ENCODE measurements around the gene TBL1X.

Gene TBL1X

DNA sequence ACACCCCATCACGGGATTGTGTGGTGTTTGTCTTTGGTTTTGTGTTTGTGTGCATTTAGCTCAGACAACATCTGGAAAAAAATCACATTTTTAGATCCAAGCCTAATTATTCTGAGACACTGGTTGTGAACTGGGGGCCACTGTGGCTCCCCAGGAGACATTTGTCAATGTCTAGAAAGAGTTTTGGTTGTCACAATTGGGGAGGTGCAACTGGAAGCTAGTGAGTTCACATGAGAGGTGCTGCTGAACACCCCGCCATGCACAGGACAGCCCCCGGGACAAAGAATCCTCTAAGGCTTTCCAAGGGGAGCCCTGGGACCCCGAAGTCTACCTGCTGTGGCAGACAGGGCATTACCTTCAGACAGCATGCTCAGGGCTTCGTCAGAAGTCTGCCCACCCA lies 274.3 kb downstream of the TBL1X start:
- DNase-seq (ENCODE audit: low spot score) = no peak
- in situ Hi-C loops (cut with MboI; ENCODE audit: low sequenced_read_pairs, unreplicated experiment) = no loop called here
- TF ChIP-seq, protein P1, sequence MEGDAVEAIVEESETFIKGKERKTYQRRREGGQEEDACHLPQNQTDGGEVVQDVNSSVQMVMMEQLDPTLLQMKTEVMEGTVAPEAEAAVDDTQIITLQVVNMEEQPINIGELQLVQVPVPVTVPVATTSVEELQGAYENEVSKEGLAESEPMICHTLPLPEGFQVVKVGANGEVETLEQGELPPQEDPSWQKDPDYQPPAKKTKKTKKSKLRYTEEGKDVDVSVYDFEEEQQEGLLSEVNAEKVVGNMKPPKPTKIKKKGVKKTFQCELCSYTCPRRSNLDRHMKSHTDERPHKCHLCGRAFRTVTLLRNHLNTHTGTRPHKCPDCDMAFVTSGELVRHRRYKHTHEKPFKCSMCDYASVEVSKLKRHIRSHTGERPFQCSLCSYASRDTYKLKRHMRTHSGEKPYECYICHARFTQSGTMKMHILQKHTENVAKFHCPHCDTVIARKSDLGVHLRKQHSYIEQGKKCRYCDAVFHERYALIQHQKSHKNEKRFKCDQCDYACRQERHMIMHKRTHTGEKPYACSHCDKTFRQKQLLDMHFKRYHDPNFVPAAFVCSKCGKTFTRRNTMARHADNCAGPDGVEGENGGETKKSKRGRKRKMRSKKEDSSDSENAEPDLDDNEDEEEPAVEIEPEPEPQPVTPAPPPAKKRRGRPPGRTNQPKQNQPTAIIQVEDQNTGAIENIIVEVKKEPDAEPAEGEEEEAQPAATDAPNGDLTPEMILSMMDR (IDR thresholded peaks at IDR 0.05; ENCODE audit: borderline replicate concordance, control extremely low read depth, extremely low read depth, insufficient read depth, missing control alignments) = no peak

DNA sequence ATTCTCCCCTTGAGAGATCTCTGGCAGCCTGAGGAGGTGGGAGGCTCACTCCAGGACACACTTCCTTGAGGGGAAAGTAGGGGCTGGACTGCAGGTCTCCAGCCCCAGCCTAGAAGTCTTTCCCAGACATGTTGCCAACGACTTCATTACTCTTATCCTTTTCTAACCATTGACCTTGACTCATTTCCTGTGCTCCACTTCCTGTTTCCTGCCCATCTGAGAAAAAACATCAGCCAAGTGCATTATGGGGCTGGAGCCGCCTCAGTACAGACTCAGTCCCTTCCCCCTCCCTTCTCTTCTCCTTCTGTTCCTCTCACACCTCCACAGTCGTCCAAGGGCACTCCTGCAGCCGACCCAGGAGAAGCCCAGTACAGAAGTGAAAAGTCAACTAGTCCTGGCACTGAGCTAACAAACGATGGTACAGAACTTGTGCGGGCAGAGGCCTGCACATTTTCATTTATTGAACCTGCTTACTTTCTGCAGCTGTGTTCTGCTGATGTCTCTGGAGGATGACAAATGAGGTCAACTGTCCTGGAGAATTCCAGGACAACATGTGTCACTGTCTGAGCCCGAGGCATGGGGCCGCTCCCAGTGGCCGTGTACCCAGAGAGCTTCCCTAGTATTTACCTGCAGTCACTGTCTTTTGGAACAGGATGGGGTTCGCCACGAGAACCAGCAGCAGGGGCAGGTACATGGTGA lies 280.7 kb downstream of the TBL1X start:
- TF ChIP-seq, protein P1 (IDR thresholded peaks at IDR 0.05; ENCODE audit: borderline replicate concordance, control extremely low read depth, extremely low read depth, insufficient read depth, missing control alignments) = no peak
- DNase-seq (ENCODE audit: low spot score) = no peak
- in situ Hi-C loops (cut with MboI; ENCODE audit: low sequenced_read_pairs, unreplicated experiment) = no loop called here

DNA sequence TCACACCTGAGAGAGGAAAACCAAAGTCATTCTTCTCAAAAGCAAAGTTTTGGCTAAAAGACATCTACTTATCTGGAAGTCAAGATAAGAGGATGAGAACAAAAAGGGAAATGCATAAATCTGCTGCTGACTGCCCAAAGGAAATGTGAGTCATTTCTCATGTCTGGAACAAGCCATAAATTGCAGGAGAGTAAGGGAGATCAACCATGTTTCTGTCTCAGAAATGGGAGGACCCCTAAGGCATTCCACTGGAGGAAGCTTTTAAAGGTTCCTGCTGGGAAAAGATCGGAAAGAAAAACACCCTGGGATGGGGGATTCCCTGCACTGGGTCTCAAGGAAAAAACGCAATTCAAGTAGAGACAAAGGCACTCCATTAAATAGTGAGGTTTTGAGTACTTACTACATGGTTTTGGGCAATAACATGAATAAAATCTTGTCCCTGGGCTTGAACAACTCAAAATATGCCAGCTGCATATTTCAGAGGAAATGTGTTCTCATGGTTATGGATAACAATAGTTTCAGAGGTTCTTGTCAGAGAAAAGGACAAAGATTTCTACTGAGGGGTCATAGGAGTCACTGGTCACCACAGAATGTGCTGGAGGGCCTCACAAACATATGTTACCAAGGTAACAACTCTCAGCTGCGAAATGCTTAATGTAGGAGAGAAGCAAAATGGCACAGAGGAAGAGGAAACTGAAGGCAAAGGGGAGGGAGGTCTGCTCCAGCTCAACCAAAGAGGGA lies 281.5 kb downstream of the TBL1X start:
- DNase-seq (ENCODE audit: low spot score) = no peak
- in situ Hi-C loops (cut with MboI; ENCODE audit: low sequenced_read_pairs, unreplicated experiment) = no loop called here
- TF ChIP-seq, protein P1 (IDR thresholded peaks at IDR 0.05; ENCODE audit: borderline replicate concordance, control extremely low read depth, extremely low read depth, insufficient read depth, missing control alignments) = no peak

DNA sequence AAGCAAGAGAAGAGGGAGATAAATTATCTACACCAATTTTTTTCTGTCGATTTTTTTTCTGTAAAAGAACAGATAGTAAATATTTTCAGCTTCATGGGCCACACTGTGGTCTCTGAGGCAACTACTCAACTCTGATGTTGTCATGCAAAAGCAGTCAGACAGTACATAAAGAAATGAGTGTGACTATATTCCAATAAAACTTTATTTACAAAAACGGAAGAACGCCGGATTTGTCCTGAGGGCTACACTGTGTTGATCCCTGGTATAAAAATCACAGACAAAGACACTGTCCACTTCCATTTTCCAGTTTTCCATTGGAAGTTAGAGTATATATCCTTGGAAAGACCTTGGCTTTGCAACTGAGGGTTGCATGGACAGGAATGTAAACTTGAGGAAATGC lies 282.8 kb downstream of the TBL1X start:
- TF ChIP-seq, protein P1 (IDR thresholded peaks at IDR 0.05; ENCODE audit: borderline replicate concordance, control extremely low read depth, extremely low read depth, insufficient read depth, missing control alignments) = no peak
- no peak for DNase-seq (ENCODE audit: low spot score)
- in situ Hi-C loops (cut with MboI; ENCODE audit: low sequenced_read_pairs, unreplicated experiment) = no loop called here

DNA sequence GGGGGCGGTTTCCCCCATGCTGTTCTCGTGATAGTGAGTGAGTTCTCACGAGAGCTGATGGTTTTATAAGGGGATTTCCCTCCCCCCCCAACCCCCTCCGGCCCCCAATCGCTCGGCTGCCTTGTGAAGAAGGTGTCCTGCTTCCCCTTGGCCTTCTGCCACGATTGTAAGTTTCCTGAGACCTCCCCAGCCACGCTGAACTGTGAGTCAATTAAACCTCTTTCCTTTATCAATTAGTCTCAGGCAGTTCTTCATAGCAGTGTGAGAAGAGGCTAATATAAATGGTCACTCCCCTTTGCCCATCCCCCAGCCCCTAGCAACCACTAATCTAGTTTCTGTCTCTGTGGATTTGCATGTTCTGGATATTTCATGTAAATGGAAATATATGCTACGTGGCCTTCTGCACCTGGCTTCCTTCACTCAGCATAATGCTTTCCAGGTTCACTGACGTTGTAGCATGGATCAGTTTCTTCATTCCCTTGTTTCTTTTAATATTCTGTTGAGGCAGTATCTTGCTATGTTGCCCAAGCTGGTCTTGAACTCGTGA lies 284.4 kb downstream of the TBL1X start:
- no peak for DNase-seq (ENCODE audit: low spot score)
- in situ Hi-C loops (cut with MboI; ENCODE audit: low sequenced_read_pairs, unreplicated experiment) = no loop called here
- TF ChIP-seq, protein P1 (IDR thresholded peaks at IDR 0.05; ENCODE audit: borderline replicate concordance, control extremely low read depth, extremely low read depth, insufficient read depth, missing control alignments) = no peak

DNA sequence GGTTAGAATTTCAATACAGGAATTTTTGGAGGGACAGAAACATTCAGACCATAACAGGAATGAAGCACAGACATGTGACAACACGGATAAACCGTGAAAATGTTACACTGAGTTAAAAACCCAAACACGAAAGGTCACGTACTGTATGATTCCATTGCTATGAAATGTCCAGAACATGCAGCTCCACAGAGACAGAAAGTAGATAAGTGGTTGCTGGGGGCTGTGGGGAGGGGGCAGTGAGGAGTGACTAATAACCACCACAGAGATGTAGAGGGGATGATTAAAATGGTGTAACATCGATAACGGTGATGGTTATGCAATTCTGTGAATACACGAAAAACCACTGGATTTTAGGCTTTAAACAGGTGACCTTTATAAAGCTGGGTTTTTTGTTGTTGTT lies 292.5 kb downstream of the TBL1X start:
- TF ChIP-seq, protein P1 (IDR thresholded peaks at IDR 0.05; ENCODE audit: borderline replicate concordance, control extremely low read depth, extremely low read depth, insufficient read depth, missing control alignments) = no peak
- in situ Hi-C loops (cut with MboI; ENCODE audit: low sequenced_read_pairs, unreplicated experiment) = no loop called here
- no peak for DNase-seq (ENCODE audit: low spot score)
